Caco-2 (cell line): Measurements from ENCODE around the gene RANBP10. TPM values are rescaled to one million over a fixed set of nuclear protein-coding genes. Genes with fewer than 3 reads are reported as not detected.

ENCODE experiments used
- BruUV-seq: library from RNA; stranded (reverse); fragments of 400-500 nt; replicated peaks from 2 replicates; lab custom pipeline; 2021; lab: Mats Ljungman, UMichigan
- CTCF ChIA-PET: fragments of 300-600 bp; sonication (Branson Sonifier 250); formaldehyde crosslinking; loops from one replicate; lab custom pipeline; 2022; ENCODE audit warnings: antibody characterized with exemption; lab: Charles Lee
- POLR2A ChIA-PET: fragments of 300-600 bp; sonication (Branson Sonifier 250); formaldehyde crosslinking; loops from one replicate; lab custom pipeline; 2022; ENCODE audit warnings: antibody characterized with exemption; lab: Charles Lee
- DNase-seq, 2 experiments: peaks; one replicate each; pipeline versions ENCODE4 v3.0.0 to v3.0.0-alpha.2; 2020 to 2022
- H3K27me3 ChIP-seq: replicated peaks from 2 replicates; pipeline ENCODE4 v1.6.0; 2011; ENCODE audit warnings: low read length; ENCODE audit not compliant: control insufficient read depth, insufficient read depth
- H3K36me3 ChIP-seq: 2 replicates; pipeline ENCODE4 v1.5.1; 2011; ENCODE audit warnings: low read length; ENCODE audit not compliant: control insufficient read depth, insufficient read depth
- H3K4me1 ChIP-seq: fragments of 250-450 bp; sonication (Bioruptor Pico); 2 replicates; pipeline ENCODE4 v1.5.1; 2020; ENCODE audit warnings: mild to moderate bottlenecking
- H3K4me3 ChIP-seq: 2 replicates; pipeline ENCODE4 v1.5.1; 2011; ENCODE audit warnings: low read depth, mild to moderate bottlenecking, control low read depth, low read length
- H3K9me3 ChIP-seq: fragments of 250-450 bp; sonication (Bioruptor Pico); 2 replicates; pipeline ENCODE4 v1.5.1; 2020; ENCODE audit warnings: mild to moderate bottlenecking, moderate library complexity
- H3K27ac Mint-ChIP-seq: one replicate; pipeline ENCODE4 v1.8.0; 2022; ENCODE audit warnings: mixed read lengths; ENCODE audit not compliant: unreplicated experiment
- H3K27me3 Mint-ChIP-seq: one replicate; pipeline ENCODE4 v1.8.0; 2022; ENCODE audit warnings: mixed read lengths; ENCODE audit not compliant: insufficient read depth, unreplicated experiment
- H3K36me3 Mint-ChIP-seq: one replicate; pipeline ENCODE4 v1.8.0; 2022; ENCODE audit warnings: mild to moderate bottlenecking, mixed read lengths; ENCODE audit not compliant: insufficient read depth, unreplicated experiment
- H3K4me1 Mint-ChIP-seq: one replicate; pipeline ENCODE4 v1.8.0; 2022; ENCODE audit warnings: low read depth, mixed read lengths; ENCODE audit not compliant: unreplicated experiment
- H3K4me3 Mint-ChIP-seq: one replicate; pipeline ENCODE4 v1.8.0; 2022; ENCODE audit warnings: mild to moderate bottlenecking, moderate library complexity, mixed read lengths; ENCODE audit not compliant: unreplicated experiment
- H3K9me3 Mint-ChIP-seq: one replicate; pipeline ENCODE4 v1.8.0; 2022; ENCODE audit warnings: mixed read lengths; ENCODE audit not compliant: unreplicated experiment
- intact Hi-C: fragments of 100-400 bp; cut with micrococcal nuclease; formaldehyde crosslinking; loops from one replicate; pipeline ENCODE4 v1.10.0; 2022; ENCODE audit not compliant: unreplicated experiment
- total RNA-seq: library from RNA; stranded (reverse); gene quantifications from 2 replicates; pipeline ENCODE4 v1.2.3, GENCODE V29; 2022
- TF ChIP-seq, protein P1 (sequence below), 2 experiments: fragments of 200-600 bp in 1 of 2; IDR thresholded peaks; 1 replicate in 1 of 2; 2 replicates in 1 of 2; pipeline versions ENCODE4 v1.5.1 to v1.8.0; 2011 to 2022; ENCODE audit warnings: antibody characterized with exemption in 1 of 2, control low read depth in 1 of 2, inconsistent platforms in 1 of 2, low read depth in 1 of 2, low read length in 1 of 2, mild to moderate bottlenecking in 1 of 2, moderate library complexity in 1 of 2; ENCODE audit not compliant: insufficient read depth in 1 of 2, severe bottlenecking in 1 of 2, unreplicated experiment in 1 of 2

Gene RANBP10
- total RNA-seq, 1 experiment from 2014 or later: 21.8 TPM

DNA sequence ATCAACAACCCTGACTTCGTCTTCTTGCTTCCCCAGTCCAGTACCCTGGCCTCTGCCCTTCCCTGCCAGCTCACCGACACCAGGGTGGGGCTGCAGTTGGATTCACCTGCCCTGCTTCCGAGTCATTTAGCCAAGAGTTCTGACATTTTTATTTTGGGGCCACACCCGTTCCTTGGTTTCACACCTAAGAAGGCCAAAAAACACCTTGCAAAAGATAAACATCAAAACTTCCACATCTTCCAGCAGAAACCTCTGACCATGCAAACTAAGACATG lies 45.5 kb downstream of the RANBP10 start:
- H3K4me3 Mint-ChIP-seq: no peak overlapping the region
- H3K27ac Mint-ChIP-seq: no peak overlapping the region
- H3K4me1 Mint-ChIP-seq: no peaks in the 10 kb centered on the region
- peaks cover 28% of the 10 kb centered on the region for H3K36me3 Mint-ChIP-seq
- H3K4me1 ChIP-seq: no peaks in the 10 kb centered on the region
- ChIA-PET CTCF (no interaction called here), POLR2A (no interaction called here)
- TF ChIP-seq, protein P1, sequence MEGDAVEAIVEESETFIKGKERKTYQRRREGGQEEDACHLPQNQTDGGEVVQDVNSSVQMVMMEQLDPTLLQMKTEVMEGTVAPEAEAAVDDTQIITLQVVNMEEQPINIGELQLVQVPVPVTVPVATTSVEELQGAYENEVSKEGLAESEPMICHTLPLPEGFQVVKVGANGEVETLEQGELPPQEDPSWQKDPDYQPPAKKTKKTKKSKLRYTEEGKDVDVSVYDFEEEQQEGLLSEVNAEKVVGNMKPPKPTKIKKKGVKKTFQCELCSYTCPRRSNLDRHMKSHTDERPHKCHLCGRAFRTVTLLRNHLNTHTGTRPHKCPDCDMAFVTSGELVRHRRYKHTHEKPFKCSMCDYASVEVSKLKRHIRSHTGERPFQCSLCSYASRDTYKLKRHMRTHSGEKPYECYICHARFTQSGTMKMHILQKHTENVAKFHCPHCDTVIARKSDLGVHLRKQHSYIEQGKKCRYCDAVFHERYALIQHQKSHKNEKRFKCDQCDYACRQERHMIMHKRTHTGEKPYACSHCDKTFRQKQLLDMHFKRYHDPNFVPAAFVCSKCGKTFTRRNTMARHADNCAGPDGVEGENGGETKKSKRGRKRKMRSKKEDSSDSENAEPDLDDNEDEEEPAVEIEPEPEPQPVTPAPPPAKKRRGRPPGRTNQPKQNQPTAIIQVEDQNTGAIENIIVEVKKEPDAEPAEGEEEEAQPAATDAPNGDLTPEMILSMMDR (IDR thresholded peaks at IDR 0.05; ENCODE audit: insufficient read depth in 1 of 2, low read depth in 1 of 2, low read length in 1 of 2, severe bottlenecking in 1 of 2, unreplicated experiment in 1 of 2): no peak
- no peaks in the 10 kb centered on the region for H3K9me3 ChIP-seq
- H3K9me3 Mint-ChIP-seq: no peaks in the 10 kb centered on the region
- H3K27me3 ChIP-seq: no peaks in the 10 kb centered on the region
- H3K27me3 Mint-ChIP-seq: no peaks in the 10 kb centered on the region
- no TSS peak for BruUV-seq
- peaks cover 4% of the 10 kb centered on the region for H3K36me3 ChIP-seq
- intact Hi-C loops: no loop called here
- no peak for DNase-seq
- no peak overlapping the region for H3K4me3 ChIP-seq

GRCh38 chr16:67760206-67760955 lies 46.0 kb downstream of the RANBP10 start:
- Mint-ChIP-seq H3K9me3 (no peaks in the 10 kb centered on the region), H3K27me3 (no peaks in the 10 kb centered on the region), H3K36me3 (peaks cover 28% of the 10 kb centered on the region), H3K4me1 (no peaks in the 10 kb centered on the region), H3K4me3 (no peak overlapping the region), H3K27ac (no peak overlapping the region)
- DNase-seq: no peak
- H3K36me3 ChIP-seq: peaks cover 4% of the 10 kb centered on the region
- ChIA-PET POLR2A (no interaction called here), CTCF (no interaction called here)
- intact Hi-C loops: no loop called here
- no TSS peak for BruUV-seq
- TF ChIP-seq, protein P1 (IDR thresholded peaks at IDR 0.05; ENCODE audit: insufficient read depth in 1 of 2, low read depth in 1 of 2, low read length in 1 of 2, severe bottlenecking in 1 of 2, unreplicated experiment in 1 of 2): no peak
- no peaks in the 10 kb centered on the region for H3K4me1 ChIP-seq
- no peak overlapping the region for H3K4me3 ChIP-seq
- no peaks in the 10 kb centered on the region for H3K27me3 ChIP-seq
- no peaks in the 10 kb centered on the region for H3K9me3 ChIP-seq

DNA sequence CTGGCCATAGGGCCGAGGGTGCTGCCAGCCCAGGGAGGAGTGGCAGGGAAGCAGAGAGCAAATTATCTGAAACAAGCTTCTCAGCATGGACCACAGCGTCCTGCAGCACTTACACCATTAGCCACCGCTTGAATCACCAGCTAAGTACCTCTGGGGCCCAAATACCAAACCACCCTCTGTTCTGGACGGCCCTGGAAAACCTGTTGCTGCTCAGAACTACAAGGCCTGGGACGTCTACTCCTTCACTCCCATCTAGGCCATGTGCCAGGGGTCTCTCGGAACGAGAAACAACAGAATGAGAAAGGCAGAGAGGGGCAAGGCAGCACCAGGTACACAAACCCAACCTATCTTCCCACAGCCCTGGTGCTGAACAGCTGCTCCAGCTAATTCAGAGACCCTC lies 47.4 kb downstream of the RANBP10 start:
- no TSS peak for BruUV-seq
- no peaks in the 10 kb centered on the region for H3K27me3 Mint-ChIP-seq
- Histone ChIP-seq H3K4me3 (no peak overlapping the region), H3K27me3 (no peaks in the 10 kb centered on the region), H3K4me1 (no peaks in the 10 kb centered on the region), H3K36me3 (peaks cover 4% of the 10 kb centered on the region), H3K9me3 (no peaks in the 10 kb centered on the region)
- no peaks in the 10 kb centered on the region for H3K9me3 Mint-ChIP-seq
- ChIA-PET POLR2A (no interaction called here), CTCF (no interaction called here)
- TF ChIP-seq, protein P1 (IDR thresholded peaks at IDR 0.05; ENCODE audit: insufficient read depth in 1 of 2, low read depth in 1 of 2, low read length in 1 of 2, severe bottlenecking in 1 of 2, unreplicated experiment in 1 of 2): no peak
- no peak overlapping the region for H3K27ac Mint-ChIP-seq
- intact Hi-C loops: no loop called here
- no peak for DNase-seq
- peaks cover 27% of the 10 kb centered on the region for H3K36me3 Mint-ChIP-seq
- no peaks in the 10 kb centered on the region for H3K4me1 Mint-ChIP-seq
- H3K4me3 Mint-ChIP-seq: no peak overlapping the region
